IPS DF 6.9 (cell line): ENCODE data around the gene KCNJ13.

ENCODE experiments used
- DNase-seq: peaks from one replicate; pipeline ENCODE4 v3.0.0-alpha.2; 2013; ENCODE audit warnings: low read depth, low spot score
- H3K27ac ChIP-seq: one replicate; pipeline ENCODE4 v1.5.1; 2013; ENCODE audit warnings: low read length, control low read depth
- H3K27me3 ChIP-seq: 2 replicates; pipeline ENCODE4 v1.6.1; 2013; ENCODE audit warnings: mild to moderate bottlenecking, low read length; ENCODE audit not compliant: control insufficient read depth, insufficient read depth
- H3K36me3 ChIP-seq: 2 replicates; pipeline ENCODE4 v1.6.1; 2013; ENCODE audit warnings: low read length; ENCODE audit not compliant: control insufficient read depth, insufficient read depth
- H3K4me1 ChIP-seq: 2 replicates; pipeline ENCODE4 v1.6.1; 2013; ENCODE audit warnings: low read length; ENCODE audit not compliant: control insufficient read depth, insufficient read depth
- H3K4me3 ChIP-seq: 2 replicates; pipeline ENCODE4 v1.5.1; 2013; ENCODE audit warnings: mild to moderate bottlenecking, low read length
- H3K9me3 ChIP-seq: 2 replicates; pipeline ENCODE4 v1.6.1; 2013; ENCODE audit warnings: low read length, inconsistent platforms; ENCODE audit not compliant: control insufficient read depth, insufficient read depth
- WGBS: extraction: QIAGEN DNeasy Blood & Tissue Kit; methylation state at CpG from one replicate; pipeline ENCODE4 v1.1.7; 2013; ENCODE audit warnings: mixed read lengths, missing lambda C conversion rate; ENCODE audit not compliant: insufficient read length, insufficient coverage; 5-methylcytosine and 5-hydroxymethylcytosine counted together

KCNJ13 gene

GRCh38 chr2:232793271-232793670 is 16.9 kb upstream of the KCNJ13 start:
- 100% methylated on average over 2 of the region's 4 CpGs for WGBS
- Histone ChIP-seq H3K4me3 (no peak overlapping the region), H3K36me3 (peaks cover 16% of the 10 kb centered on the region; the same call in 1 of the 2 replicates), H3K9me3 (no peaks in the 10 kb centered on the region), H3K27me3 (no peaks in the 10 kb centered on the region; the same call in 1 of the 2 replicates), H3K27ac (no peak overlapping the region), H3K4me1 (no peaks in the 10 kb centered on the region)
- DNase-seq = no peak

DNA sequence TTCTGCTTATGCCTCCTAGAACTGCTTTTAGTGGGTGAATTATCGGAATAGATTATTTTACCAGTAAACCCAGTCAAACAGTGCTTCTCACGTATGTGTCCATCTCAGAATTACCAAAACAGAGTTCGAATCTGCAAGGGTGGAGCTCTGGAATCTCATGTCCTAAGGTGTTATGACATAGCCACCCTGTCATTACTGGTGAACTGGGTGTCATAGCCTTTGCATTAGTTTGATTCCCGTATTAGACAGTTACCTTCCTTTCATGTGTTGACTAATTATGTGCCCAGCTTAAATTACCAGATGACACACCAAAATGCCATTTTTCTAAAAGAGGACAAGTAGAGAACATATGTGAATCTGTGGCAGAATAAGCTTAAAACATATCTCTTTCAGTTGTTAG is 15.2 kb upstream of the KCNJ13 start:
- Histone ChIP-seq H3K4me1 (no peaks in the 10 kb centered on the region), H3K9me3 (no peaks in the 10 kb centered on the region), H3K36me3 (peaks cover 16% of the 10 kb centered on the region; the same call in 1 of the 2 replicates), H3K4me3 (no peak overlapping the region), H3K27ac (no peak overlapping the region), H3K27me3 (no peaks in the 10 kb centered on the region; the same call in 1 of the 2 replicates)
- WGBS = no CpG with 5 or more reads among the region's 4 CpGs
- DNase-seq = no peak

DNA sequence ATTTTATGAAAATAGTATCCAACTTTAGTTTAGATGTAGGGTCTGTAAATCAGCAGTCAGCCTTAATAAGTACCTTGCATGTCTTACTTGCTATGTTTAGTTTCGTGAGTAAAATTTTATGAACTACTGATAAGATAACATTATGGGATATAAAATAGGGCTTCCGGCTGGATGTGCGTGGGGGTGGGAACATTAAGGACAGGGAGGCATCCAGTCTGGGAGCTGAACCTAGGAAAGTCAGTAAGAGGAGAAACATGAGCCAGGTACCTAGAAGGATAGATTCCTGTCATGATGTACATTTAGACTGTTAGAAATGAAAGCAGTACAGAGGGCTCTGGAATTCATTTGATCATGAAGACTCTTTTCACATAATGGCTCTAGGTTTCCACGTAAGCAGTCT is 12.7 kb upstream of the KCNJ13 start:
- no CpG with 5 or more reads among the region's 4 CpGs for WGBS

DNA sequence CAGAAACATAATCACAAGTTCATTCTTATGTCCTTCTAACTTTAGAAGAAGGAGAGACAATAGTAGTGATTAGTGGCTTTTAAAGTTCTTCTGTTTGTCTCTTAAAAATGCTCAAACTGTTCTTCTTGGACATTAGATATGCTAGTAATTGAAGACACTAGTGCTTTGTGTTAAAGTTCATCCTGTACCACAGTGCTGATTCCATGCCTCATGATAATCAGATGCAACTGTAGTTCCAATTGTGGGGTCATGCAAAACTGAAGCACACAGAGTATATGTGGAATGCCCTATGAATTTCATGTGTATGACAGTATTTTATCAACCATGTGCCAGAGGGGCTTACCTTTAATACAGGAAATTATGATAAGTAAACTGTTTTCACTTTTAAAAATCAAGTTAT is 11.4 kb upstream of the KCNJ13 start:
- no peaks in the 10 kb centered on the region for H3K9me3 ChIP-seq
- H3K36me3 ChIP-seq = peaks cover 12% of the 10 kb centered on the region; the same call in 1 of the 2 replicates
- DNase-seq = no peak
- H3K27me3 ChIP-seq = no peaks in the 10 kb centered on the region
- H3K4me1 ChIP-seq = no peaks in the 10 kb centered on the region
- no peak overlapping the region for H3K4me3 ChIP-seq
- H3K27ac ChIP-seq = no peak overlapping the region

More for the DNA sequence above, 12.7 kb upstream of the KCNJ13 start:
- Histone ChIP-seq H3K27ac (no peak overlapping the region), H3K9me3 (no peaks in the 10 kb centered on the region), H3K4me3 (no peak overlapping the region), H3K27me3 (no peaks in the 10 kb centered on the region), H3K36me3 (peaks cover 12% of the 10 kb centered on the region; the same call in 1 of the 2 replicates), H3K4me1 (no peaks in the 10 kb centered on the region)
- no peak for DNase-seq

- Histone ChIP-seq H3K36me3 (no peaks in the 10 kb centered on the region; the same call in 1 of the 2 replicates), H3K9me3 (no peaks in the 10 kb centered on the region), H3K27ac (no peak overlapping the region), H3K27me3 (no peaks in the 10 kb centered on the region), H3K4me1 (no peaks in the 10 kb centered on the region), H3K4me3 (no peak overlapping the region)
- DNase-seq = no peak
These were observed 6.9 kb upstream of the KCNJ13 start for GRCh38 chr2:232783278-232783677.

DNA sequence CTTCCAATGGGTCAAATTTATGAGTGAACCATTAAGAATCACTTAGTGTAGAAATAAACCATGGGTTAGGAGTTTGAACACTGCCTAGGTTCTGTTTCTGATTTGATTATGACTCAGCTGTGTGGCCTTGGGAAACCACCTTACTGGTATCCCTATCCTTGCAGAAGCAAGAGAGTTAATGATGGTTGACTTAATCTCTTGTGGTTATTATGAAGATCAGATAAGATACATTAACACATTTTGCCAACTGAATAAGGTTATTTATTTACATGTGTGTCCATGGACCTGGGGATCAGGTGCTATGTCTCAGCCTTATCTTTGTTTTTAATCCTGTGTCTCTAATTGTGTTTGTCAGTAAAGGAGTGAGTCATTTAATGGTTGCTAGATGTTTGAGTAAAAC is 5.4 kb upstream of the KCNJ13 start:
- H3K27ac ChIP-seq = no peak overlapping the region
- DNase-seq = no peak
- H3K36me3 ChIP-seq = no peaks in the 10 kb centered on the region

DNA sequence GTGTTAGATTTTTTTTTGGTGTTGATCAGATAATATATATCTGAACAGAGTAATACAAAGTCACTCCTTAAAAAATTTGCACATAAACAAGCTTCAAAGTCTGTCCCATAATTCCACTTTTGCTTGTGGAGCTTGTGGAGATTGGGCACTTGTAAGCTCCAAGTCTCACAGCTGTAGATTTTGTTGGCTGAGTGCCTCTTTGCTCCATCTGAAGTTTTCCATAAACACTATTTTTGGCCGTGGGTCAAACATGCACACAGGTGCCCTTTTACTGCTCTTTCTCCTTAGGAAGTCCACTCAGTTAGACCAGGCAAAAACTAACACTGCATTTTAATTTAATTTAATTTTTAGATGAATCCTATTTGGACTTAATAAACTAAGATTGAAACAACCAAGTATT is 3.6 kb upstream of the KCNJ13 start:
- no peaks in the 10 kb centered on the region for H3K36me3 ChIP-seq
- no CpG with 5 or more reads among the region's 1 CpG for WGBS
- H3K4me3 ChIP-seq = no peak overlapping the region
- H3K27ac ChIP-seq = no peak overlapping the region
- no peaks in the 10 kb centered on the region for H3K9me3 ChIP-seq
- H3K27me3 ChIP-seq = no peaks in the 10 kb centered on the region
- DNase-seq = no peak
- H3K4me1 ChIP-seq = no peaks in the 10 kb centered on the region

More for the DNA sequence above, 5.4 kb upstream of the KCNJ13 start:
- Histone ChIP-seq H3K9me3 (no peaks in the 10 kb centered on the region), H3K4me1 (no peaks in the 10 kb centered on the region), H3K27me3 (no peaks in the 10 kb centered on the region), H3K4me3 (no peak overlapping the region)

DNA sequence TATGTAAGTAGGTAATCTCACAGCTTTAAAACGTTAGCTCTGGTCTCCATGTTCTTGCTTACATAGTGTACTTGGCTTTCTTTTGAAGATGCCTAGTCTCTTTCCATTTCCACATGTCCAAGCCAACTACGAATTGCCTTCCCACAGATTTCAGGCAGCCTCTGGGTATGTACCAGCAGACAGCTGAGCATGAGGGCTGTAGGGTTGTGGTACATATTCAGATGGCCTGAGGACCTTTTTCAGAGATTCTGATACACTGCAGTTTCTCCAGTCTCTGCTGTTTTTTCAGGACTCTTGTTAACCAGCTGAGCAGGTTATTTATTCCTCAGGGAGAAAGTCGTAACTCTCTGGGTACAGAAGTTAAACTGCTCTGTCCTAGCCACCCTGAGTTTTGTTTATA is 3.1 kb upstream of the KCNJ13 start:
- no peak for DNase-seq
- Histone ChIP-seq H3K36me3 (no peaks in the 10 kb centered on the region), H3K9me3 (no peaks in the 10 kb centered on the region), H3K4me3 (no peak overlapping the region), H3K27ac (no peak overlapping the region), H3K27me3 (no peaks in the 10 kb centered on the region), H3K4me1 (no peaks in the 10 kb centered on the region)
- WGBS = no CpG with 5 or more reads among the region's 3 CpGs

- Histone ChIP-seq H3K4me1 (no peaks in the 10 kb centered on the region), H3K27ac (no peak overlapping the region), H3K27me3 (no peaks in the 10 kb centered on the region), H3K9me3 (no peaks in the 10 kb centered on the region), H3K36me3 (no peaks in the 10 kb centered on the region), H3K4me3 (no peak overlapping the region)
- WGBS = no CpG with 5 or more reads among the region's 5 CpGs
- no peak for DNase-seq
These were observed 911 bp upstream of the KCNJ13 start for GRCh38 chr2:232777276-232777675.

- no peaks in the 10 kb centered on the region for H3K9me3 ChIP-seq
- DNase-seq = no peak
- H3K27me3 ChIP-seq = no peaks in the 10 kb centered on the region
- H3K36me3 ChIP-seq = peaks cover 4% of the 10 kb centered on the region; the same call in 1 of the 2 replicates
- no peak overlapping the region for H3K27ac ChIP-seq
- H3K4me3 ChIP-seq = no peak overlapping the region
- no CpG with 5 or more reads among the region's 9 CpGs for WGBS
- H3K4me1 ChIP-seq = no peaks in the 10 kb centered on the region
These were observed 2.5 kb downstream of the KCNJ13 start for GRCh38 chr2:232773815-232774214.

DNA sequence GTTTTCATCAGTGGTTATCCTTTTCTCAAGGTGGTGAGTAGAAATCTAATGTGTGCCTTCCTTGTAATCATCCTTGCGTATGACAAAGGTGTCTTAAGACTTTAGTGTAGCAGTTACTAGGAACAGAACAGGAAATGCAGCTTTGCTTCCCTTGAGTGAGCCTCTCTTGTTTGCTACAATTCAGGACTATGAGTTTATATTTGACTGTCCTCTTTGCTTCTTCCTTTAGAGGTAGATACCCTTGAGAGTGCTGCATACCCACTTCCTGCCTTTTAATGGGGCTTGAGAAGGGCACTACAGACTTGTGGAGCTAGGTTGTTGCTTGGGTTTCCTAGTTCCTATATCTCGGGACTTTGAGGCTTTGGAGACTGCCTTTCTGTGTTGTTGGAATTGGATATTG is 3.8 kb downstream of the KCNJ13 start:
- Histone ChIP-seq H3K4me1 (no peaks in the 10 kb centered on the region), H3K9me3 (no peaks in the 10 kb centered on the region), H3K4me3 (no peak overlapping the region), H3K36me3 (peaks cover 9% of the 10 kb centered on the region; the same call in 1 of the 2 replicates), H3K27ac (no peak overlapping the region), H3K27me3 (no peaks in the 10 kb centered on the region)
- DNase-seq = no peak
- WGBS = no CpG with 5 or more reads among the region's 2 CpGs
